ENCODE results near the gene CHRM2.

The CHRM2 gene

DNA sequence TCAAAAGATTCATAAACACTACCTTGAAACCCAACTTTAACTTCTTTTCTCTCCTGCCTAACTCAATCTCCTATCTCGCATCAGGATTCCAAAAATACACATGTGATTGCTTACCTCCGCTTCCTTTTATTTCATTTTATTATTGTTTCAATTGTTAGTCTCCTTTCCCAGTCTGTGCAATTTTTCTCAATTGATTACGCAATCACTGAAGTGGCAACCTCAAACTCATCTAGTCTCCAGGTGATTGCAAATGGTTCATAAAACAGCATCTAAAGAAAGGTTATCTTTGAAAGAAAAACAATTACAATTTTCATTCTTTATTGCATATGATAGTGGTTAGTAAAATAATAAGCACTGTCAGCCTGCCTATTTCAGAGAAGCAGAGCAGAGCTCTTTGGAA is 45.6 kb downstream of the CHRM2 start:
- DNase-seq (ENCODE audit: low read depth): no peak
- TF ChIP-seq, protein P1, sequence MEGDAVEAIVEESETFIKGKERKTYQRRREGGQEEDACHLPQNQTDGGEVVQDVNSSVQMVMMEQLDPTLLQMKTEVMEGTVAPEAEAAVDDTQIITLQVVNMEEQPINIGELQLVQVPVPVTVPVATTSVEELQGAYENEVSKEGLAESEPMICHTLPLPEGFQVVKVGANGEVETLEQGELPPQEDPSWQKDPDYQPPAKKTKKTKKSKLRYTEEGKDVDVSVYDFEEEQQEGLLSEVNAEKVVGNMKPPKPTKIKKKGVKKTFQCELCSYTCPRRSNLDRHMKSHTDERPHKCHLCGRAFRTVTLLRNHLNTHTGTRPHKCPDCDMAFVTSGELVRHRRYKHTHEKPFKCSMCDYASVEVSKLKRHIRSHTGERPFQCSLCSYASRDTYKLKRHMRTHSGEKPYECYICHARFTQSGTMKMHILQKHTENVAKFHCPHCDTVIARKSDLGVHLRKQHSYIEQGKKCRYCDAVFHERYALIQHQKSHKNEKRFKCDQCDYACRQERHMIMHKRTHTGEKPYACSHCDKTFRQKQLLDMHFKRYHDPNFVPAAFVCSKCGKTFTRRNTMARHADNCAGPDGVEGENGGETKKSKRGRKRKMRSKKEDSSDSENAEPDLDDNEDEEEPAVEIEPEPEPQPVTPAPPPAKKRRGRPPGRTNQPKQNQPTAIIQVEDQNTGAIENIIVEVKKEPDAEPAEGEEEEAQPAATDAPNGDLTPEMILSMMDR (conservative IDR thresholded peaks at IDR 0.05; ENCODE audit: low read depth, low read length): no peak
- no peak overlapping the region for H3K4me3 ChIP-seq (ENCODE audit: low read depth, low read length)

DNA sequence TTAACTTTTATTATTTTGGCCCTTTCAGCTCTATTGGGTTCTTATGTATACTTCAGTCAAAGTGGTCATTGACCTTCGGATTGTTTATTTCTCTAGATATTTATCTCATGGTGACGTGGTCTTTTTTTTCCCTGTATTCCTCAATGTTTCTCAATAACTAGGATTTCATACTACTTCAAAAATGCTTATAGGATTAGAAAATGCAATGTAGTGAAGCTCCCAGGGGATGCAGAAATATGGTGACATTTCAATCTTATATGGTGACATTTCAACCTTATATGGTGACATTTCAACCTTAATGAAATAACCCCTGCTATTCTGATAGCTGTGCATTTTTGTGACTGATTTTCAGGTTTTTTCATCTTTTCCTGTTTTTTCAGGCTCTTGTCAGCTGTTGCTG is 51.4 kb downstream of the CHRM2 start:
- no peak overlapping the region for H3K4me3 ChIP-seq (ENCODE audit: low read depth, low read length)
- TF ChIP-seq, protein P1 (conservative IDR thresholded peaks at IDR 0.05; ENCODE audit: low read depth, low read length): no peak

DNA sequence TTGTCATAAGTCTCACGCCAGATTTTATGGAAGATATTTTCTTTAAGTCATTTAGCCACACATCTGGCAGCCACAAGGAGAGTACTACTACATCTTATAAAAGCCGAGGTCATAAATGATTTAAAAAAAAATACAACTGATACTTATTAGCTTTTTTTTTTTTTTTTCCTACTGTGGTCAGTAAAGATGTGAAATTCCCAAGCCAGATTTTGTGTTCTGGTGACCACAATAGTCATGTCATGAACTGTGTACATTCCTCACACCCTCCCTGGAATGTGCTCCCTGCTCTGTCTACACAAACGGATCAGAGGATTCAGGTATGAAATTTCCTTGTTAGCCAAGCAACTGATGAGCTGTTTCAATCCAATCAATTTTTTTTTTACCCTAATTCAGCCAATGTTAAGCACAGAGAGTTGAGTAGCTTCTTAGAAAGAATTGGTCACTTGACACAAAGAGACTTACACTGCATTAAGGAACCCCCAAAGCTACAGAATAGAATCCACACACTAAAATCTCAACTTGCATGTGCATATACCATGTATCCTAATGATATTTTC is 54.7 kb downstream of the CHRM2 start:
- peak; percentile 92 for DNase-seq (ENCODE audit: low read depth)
- TF ChIP-seq, protein P1 (conservative IDR thresholded peaks at IDR 0.05; ENCODE audit: low read depth, low read length): no peak
- H3K4me3 ChIP-seq (ENCODE audit: low read depth, low read length): no peak overlapping the region

More for the DNA sequence above, 51.4 kb downstream of the CHRM2 start:
- peak; percentile 23 for DNase-seq (ENCODE audit: low read depth)

DNA sequence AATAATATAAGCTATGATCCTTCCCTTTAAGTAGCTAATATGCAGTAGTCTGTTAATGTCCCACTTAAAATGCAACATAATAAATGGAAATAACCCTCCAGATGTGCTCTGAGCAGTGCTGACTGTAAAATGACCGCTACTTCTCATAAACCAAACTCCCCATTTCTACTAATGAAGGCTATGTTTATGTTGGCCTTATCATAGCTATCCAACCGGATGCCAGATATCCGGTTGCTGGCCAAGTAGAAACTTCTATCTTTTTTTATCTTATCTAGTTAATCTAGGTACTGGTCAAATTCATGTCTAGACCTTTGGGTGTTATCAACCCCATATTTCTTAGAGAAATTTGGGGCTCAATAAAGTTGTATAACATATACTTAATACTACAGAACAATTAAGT is 56.6 kb downstream of the CHRM2 start:
- TF ChIP-seq, protein P1 (conservative IDR thresholded peaks at IDR 0.05; ENCODE audit: low read depth, low read length): no peak
- no peak overlapping the region for H3K4me3 ChIP-seq (ENCODE audit: low read depth, low read length)
- peak; percentile 70 for DNase-seq (ENCODE audit: low read depth)

DNA sequence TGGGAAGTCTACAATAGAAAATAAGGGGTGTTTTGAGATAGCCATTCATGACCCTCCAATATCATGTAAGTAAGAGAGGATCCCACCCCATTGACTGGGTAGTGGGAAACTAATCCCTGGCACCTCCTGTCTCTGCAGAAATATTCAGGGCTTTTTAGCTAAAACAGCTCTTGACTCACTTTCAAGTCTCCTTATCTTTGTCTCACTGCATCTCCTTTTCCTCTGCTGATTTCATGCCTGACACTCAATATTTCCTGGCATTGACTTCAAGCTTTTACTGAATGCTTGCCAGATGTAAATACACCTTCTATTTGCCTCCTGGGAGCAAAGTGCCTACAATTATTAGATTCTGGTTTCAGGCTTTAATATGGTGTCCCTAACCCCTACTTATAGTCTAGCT is 57.1 kb downstream of the CHRM2 start:
- no peak overlapping the region for H3K4me3 ChIP-seq (ENCODE audit: low read depth, low read length)
- TF ChIP-seq, protein P1 (conservative IDR thresholded peaks at IDR 0.05; ENCODE audit: low read depth, low read length): no peak
- peak; percentile 73 for DNase-seq (ENCODE audit: low read depth)

DNA sequence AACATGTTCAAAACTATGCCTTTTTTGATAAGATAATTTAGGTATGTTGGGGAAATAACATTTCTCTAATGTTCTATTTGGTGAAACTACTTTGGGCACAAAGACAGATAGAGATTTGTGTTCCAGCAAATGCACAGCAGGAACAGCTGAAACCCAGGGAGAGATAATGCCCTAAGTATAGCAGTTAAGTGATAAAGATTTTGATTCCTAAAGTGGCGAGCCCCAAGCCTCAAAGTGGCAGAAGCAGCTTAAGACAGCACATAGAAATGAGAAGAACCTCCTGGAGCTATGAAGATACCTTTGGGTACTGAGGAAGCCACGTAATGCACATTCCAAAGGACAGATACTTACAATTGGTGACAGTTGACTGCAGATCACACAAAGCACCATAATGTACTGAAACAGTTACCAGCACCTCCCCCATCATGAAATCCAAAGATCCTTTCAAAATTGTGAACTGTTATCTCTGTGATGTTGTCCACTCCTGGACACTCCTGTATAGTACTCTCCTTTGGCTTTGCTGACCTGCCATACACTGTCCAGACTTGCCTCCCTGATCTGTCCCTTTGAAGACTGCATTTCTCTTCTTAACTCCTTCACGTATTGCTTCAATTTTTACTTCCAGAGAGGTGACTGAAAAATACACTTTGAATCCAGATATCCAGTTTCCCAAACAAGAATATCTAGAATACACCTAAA is 62.9 kb downstream of the CHRM2 start:
- DNase-seq (ENCODE audit: low read depth): no peak
- TF ChIP-seq, protein P1 (conservative IDR thresholded peaks at IDR 0.05; ENCODE audit: low read depth, low read length): no peak

DNA sequence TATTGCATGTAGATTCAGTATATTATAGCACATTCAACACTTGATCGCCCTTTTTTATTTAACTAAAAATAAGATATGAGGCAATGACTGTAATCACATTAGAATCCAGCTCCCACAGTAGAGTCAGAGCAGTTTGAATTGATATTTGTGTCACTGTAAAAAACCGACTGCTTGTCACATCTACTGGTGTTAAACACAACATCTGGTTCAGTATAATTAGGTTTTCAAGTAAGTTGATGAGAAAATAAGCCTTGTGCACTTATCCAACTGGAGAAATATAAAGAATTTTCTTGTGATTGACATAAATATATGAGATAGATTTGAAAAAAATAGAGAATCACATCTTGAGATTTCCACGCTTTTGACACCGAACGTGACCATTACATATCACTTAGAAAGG is 69.0 kb downstream of the CHRM2 start:
- TF ChIP-seq, protein P1 (conservative IDR thresholded peaks at IDR 0.05; ENCODE audit: low read depth, low read length): no peak
- no peak for DNase-seq (ENCODE audit: low read depth)
- H3K4me3 ChIP-seq (ENCODE audit: low read depth, low read length): no peak overlapping the region

More for the DNA sequence above, 62.9 kb downstream of the CHRM2 start:
- H3K4me3 ChIP-seq (ENCODE audit: low read depth, low read length): no peak overlapping the region
